ENCODE results near the gene ADIPOR2.

The ADIPOR2 gene

GRCh38 chr12:1832801-1833595, 142.1 kb downstream of the ADIPOR2 start:
- no peak for DNase-seq

GRCh38 chr12:1833596-1834028, 142.7 kb downstream of the ADIPOR2 start:
- no peak for DNase-seq

GRCh38 chr12:1834186-1834925, 143.5 kb downstream of the ADIPOR2 start:
- no peak for DNase-seq

GRCh38 chr12:1835211-1836131, 144.6 kb downstream of the ADIPOR2 start:
- DNase-seq: no peak

GRCh38 chr12:1836241-1836803, 145.5 kb downstream of the ADIPOR2 start:
- DNase-seq: no peak

- no peak for DNase-seq
These were observed 146.1 kb downstream of the ADIPOR2 start for GRCh38 chr12:1836854-1837421.

- DNase-seq: no peak
These were observed 146.8 kb downstream of the ADIPOR2 start for GRCh38 chr12:1837541-1838204.

Measured in CD4-positive, alpha-beta T cell treated with Interleukin-4 for 1 hour (primary cell).